Measurements from ENCODE around the gene YPEL1.
A peak's percentile ranks its signal among the peaks of the same experiment; 100 is the strongest.

The YPEL1 gene

DNA sequence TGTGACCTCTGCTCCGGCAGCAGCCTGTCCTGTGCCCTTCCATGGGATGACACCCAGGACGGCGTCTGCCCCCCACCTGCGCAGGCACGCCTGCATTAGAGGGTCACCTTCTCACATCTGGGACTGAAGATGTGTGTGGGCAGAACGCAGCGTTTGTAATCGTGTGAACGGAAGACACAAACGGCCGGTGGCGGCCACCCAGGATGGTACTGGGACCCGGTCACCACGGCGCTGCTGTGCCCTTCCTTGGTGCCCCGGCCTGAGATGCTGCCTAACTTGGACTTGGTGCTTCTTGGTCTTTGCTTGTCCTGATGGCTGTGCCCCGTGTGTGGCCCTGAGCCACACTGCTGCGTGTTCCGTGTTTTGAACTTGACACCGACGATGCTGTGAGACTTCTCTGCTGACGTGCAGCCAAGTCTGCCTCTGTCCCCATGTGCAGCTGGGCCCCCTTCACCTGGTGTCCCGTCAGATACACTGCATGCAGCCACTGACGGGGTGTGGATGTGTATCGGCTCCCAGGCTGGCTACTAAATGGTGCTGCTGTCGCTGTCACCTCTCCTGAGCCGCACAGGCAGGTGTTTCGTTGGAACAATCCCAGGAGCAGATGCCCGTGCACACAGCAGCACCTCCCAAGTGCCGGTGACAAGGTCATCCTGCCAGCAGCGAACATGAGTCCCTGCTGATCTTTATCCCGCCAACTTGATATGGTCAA is 21.4 kb downstream of the YPEL1 start:
- Histone ChIP-seq H3K4me1 (ENCODE audit: control extremely low read depth in 1 of 4, control insufficient read depth in 4 of 4, insufficient read depth in 4 of 4, low read length in 3 of 4) (peaks cover 0 to 4% (median 1%) of the 10 kb centered on the region in 4 experiments), H3K4me3 (ENCODE audit: control insufficient read depth in 1 of 7, extremely low read depth in 1 of 7, insufficient read depth in 4 of 7, low read depth in 2 of 7, low read length in 6 of 7) (no peak overlapping the region), H3K36me3 (ENCODE audit: control insufficient read depth in 4 of 4, insufficient read depth in 4 of 4, low read length in 3 of 4) (peaks cover 0 to 13% (median 3%) of the 10 kb centered on the region in 4 experiments), H3K9me3 (ENCODE audit: control extremely low read depth in 1 of 5, control insufficient read depth in 4 of 5, insufficient read depth in 2 of 5, low read depth in 1 of 5, low read length in 4 of 5) (no peaks in the 10 kb centered on the region), H3K27me3 (replicated peaks in 2 of 5; ENCODE audit: control insufficient read depth in 4 of 5, insufficient read depth in 5 of 5, low read length in 4 of 5) (no peaks in the 10 kb centered on the region), H3K27ac (ENCODE audit: insufficient read depth in 1 of 2, low read depth in 1 of 2, low read length in 2 of 2, poor library complexity in 1 of 2, severe bottlenecking in 2 of 2) (no peak overlapping the region)
- ChIA-PET POLR2A (interaction anchor here (0.5 kb wide), 1 partner anchor 178 kb away, joined by 5 read pairs; no protein-coding TSS in a partner anchor), CTCF (interaction anchor here (1.3 kb wide), 1 partner anchor 224 kb away, joined by 3 read pairs; no protein-coding TSS in a partner anchor)
- DNase-seq = no peak
- 98% methylated on average over 31 of the region's 32 CpGs for WGBS (ENCODE audit: insufficient coverage)

DNA sequence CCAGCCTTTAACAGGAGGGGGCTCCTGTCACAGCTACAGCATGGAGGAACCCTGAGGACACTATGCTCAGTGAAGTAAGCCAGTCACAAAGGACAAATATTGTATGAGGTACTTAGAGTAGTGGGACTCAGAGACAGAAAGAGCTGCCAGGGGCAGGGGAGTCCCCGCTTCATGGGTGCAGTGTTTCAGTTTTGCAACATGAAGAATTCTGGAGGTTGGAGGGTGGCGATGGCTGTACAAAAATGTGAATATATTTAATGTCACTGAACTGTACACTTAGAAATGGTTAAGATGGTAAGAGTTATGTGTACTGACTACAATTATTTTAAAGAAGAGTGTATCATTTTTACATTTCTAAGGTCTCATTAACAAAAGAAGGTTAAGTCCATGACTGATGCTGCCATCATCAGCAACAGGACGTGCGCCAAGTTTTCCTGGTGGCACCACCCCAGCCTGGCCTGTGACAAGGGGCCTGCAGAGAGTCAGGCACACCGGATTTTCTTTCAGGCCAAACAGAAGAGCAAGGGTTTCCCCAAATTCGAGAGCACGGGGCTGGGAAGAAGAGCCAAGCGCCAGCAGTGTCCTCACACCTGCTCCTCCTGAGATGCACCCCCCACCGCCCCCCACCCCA is 22.1 kb downstream of the YPEL1 start:
- no peak overlapping the region for H3K4me3 ChIP-seq (ENCODE audit: control insufficient read depth in 1 of 7, extremely low read depth in 1 of 7, insufficient read depth in 4 of 7, low read depth in 2 of 7, low read length in 6 of 7)

DNA sequence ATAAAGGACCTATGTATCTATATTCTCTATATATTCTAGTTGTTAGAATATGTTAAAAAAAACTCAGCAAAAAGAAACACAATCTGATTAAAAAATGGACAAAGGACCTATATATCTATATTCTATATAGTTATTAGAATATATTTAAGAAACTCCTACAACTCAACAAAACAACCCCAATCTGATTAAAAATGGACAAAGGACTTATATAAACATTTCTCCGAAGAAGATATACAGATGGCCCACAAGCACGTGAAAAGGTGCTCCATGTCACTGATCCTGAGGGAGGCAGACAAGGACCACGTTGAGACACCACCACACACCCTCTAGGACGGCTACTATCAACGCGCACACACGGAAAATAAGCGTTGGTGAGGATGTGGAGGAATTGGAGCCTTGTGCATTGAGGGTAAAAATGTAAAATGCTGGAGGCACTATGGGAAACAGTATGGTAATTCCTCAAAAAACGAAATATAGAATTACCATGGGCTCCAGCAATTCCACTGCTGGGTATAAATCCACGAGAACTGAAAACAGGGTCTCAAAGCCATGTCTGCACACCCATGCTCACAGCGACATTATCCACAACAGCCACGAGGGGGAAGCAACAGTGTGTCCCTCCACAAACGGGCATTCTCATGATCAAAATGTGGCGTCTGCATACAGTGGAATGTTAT is 22.7 kb downstream of the YPEL1 start:
- Histone ChIP-seq H3K4me1 (ENCODE audit: control extremely low read depth in 1 of 4, control insufficient read depth in 4 of 4, insufficient read depth in 4 of 4, low read length in 3 of 4) (peaks cover 0 to 4% (median 1%) of the 10 kb centered on the region in 4 experiments), H3K4me3 (ENCODE audit: control insufficient read depth in 1 of 7, extremely low read depth in 1 of 7, insufficient read depth in 4 of 7, low read depth in 2 of 7, low read length in 6 of 7) (peak overlapping the region in 1 of 7 experiments; percentile 31), H3K9me3 (ENCODE audit: control extremely low read depth in 1 of 5, control insufficient read depth in 4 of 5, insufficient read depth in 2 of 5, low read depth in 1 of 5, low read length in 4 of 5) (no peaks in the 10 kb centered on the region), H3K36me3 (ENCODE audit: control insufficient read depth in 4 of 4, insufficient read depth in 4 of 4, low read length in 3 of 4) (peaks cover 0 to 18% (median 5%) of the 10 kb centered on the region in 4 experiments), H3K27ac (ENCODE audit: insufficient read depth in 1 of 2, low read depth in 1 of 2, low read length in 2 of 2, poor library complexity in 1 of 2, severe bottlenecking in 2 of 2) (no peak overlapping the region), H3K27me3 (replicated peaks in 2 of 5; ENCODE audit: control insufficient read depth in 4 of 5, insufficient read depth in 5 of 5, low read length in 4 of 5) (no peaks in the 10 kb centered on the region)
- WGBS (ENCODE audit: insufficient coverage) = 51% methylated on average over 12 of the region's 14 CpGs
- CTCF ChIA-PET = no interaction called here
- POLR2A ChIA-PET = no interaction called here
- peak; percentile 74 to 81 (median 77) for DNase-seq

More for the DNA sequence above, 22.1 kb downstream of the YPEL1 start:
- DNase-seq = no peak
- CTCF ChIA-PET = no interaction called here
- Histone ChIP-seq H3K36me3 (ENCODE audit: control insufficient read depth in 4 of 4, insufficient read depth in 4 of 4, low read length in 3 of 4) (peaks cover 0 to 18% (median 5%) of the 10 kb centered on the region in 4 experiments), H3K27ac (ENCODE audit: insufficient read depth in 1 of 2, low read depth in 1 of 2, low read length in 2 of 2, poor library complexity in 1 of 2, severe bottlenecking in 2 of 2) (no peak overlapping the region), H3K27me3 (replicated peaks in 2 of 5; ENCODE audit: control insufficient read depth in 4 of 5, insufficient read depth in 5 of 5, low read length in 4 of 5) (no peaks in the 10 kb centered on the region), H3K4me1 (ENCODE audit: control extremely low read depth in 1 of 4, control insufficient read depth in 4 of 4, insufficient read depth in 4 of 4, low read length in 3 of 4) (peaks cover 0 to 4% (median 1%) of the 10 kb centered on the region in 4 experiments), H3K9me3 (ENCODE audit: control extremely low read depth in 1 of 5, control insufficient read depth in 4 of 5, insufficient read depth in 2 of 5, low read depth in 1 of 5, low read length in 4 of 5) (no peaks in the 10 kb centered on the region)
- POLR2A ChIA-PET = no interaction called here
- WGBS (ENCODE audit: insufficient coverage) = 93% methylated on average over 7 of the region's 9 CpGs

DNA sequence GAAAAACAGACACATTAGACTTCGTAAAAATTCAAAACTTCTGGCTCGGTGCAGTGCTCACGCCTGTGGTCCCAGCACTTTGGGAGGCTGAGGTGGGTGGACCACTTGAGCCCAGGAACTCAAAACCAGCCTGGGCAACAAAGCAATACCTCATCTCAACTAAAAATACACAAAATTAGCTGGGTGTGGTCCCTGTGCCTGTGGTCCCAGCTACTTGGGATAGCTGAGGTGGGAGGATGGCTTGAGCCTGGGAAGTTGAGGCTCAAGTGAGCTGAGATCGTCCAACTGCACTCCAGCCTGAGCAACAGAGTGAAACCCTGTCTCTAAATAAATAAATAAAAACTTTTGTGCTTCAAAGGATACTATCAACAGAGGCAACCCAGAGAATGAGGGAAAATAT is 23.7 kb downstream of the YPEL1 start:
- Histone ChIP-seq H3K4me3 (ENCODE audit: control insufficient read depth in 1 of 7, extremely low read depth in 1 of 7, insufficient read depth in 4 of 7, low read depth in 2 of 7, low read length in 6 of 7) (no peak overlapping the region), H3K4me1 (ENCODE audit: control extremely low read depth in 1 of 4, control insufficient read depth in 4 of 4, insufficient read depth in 4 of 4, low read length in 3 of 4) (peaks cover 0 to 4% (median 1%) of the 10 kb centered on the region in 4 experiments), H3K27ac (ENCODE audit: insufficient read depth in 1 of 2, low read depth in 1 of 2, low read length in 2 of 2, poor library complexity in 1 of 2, severe bottlenecking in 2 of 2) (no peak overlapping the region), H3K27me3 (replicated peaks in 2 of 5; ENCODE audit: control insufficient read depth in 4 of 5, insufficient read depth in 5 of 5, low read length in 4 of 5) (no peaks in the 10 kb centered on the region), H3K9me3 (ENCODE audit: control extremely low read depth in 1 of 5, control insufficient read depth in 4 of 5, insufficient read depth in 2 of 5, low read depth in 1 of 5, low read length in 4 of 5) (no peaks in the 10 kb centered on the region), H3K36me3 (ENCODE audit: control insufficient read depth in 4 of 4, insufficient read depth in 4 of 4, low read length in 3 of 4) (peaks cover 0 to 21% (median 5%) of the 10 kb centered on the region in 4 experiments)
- ChIA-PET CTCF (interaction anchor here (0.9 to 1.0 kb wide), 2 partner anchors 223 to 239 kb away, joined by 3 read pairs; no protein-coding TSS in a partner anchor), POLR2A (no interaction called here)
- WGBS (ENCODE audit: insufficient coverage) = 100% methylated on average over 3 of the region's 4 CpGs
- DNase-seq = no peak

DNA sequence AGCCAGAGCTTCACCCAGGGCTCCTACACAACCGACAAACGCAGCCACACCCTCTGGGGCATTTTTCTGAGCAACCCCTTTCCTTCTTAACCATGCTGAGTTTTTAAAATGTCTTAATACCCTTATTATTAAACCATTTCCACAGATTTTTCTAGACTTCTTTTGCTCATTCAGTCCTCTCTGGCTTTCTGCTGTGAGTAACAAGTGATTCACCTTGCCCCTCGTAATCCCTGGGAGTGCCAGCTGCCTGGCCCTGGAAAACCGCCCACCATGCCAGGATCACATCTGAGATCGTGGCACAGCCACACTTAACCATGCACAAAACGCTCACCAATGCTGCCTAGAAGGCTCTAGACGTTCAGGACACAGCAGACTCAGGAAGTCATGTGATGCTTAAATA is 25.4 kb downstream of the YPEL1 start:
- H3K9me3 ChIP-seq (ENCODE audit: control extremely low read depth in 1 of 5, control insufficient read depth in 4 of 5, insufficient read depth in 2 of 5, low read depth in 1 of 5, low read length in 4 of 5) = no peaks in the 10 kb centered on the region
- H3K36me3 ChIP-seq (ENCODE audit: control insufficient read depth in 4 of 4, insufficient read depth in 4 of 4, low read length in 3 of 4) = peaks cover 0 to 21% (median 6%) of the 10 kb centered on the region in 4 experiments
- ChIA-PET POLR2A (no interaction called here), CTCF (interaction anchor here (1.0 kb wide), 1 partner anchor 12 kb away, joined by 4 read pairs; no protein-coding TSS in a partner anchor)
- no peak overlapping the region for H3K27ac ChIP-seq (ENCODE audit: insufficient read depth in 1 of 2, low read depth in 1 of 2, low read length in 2 of 2, poor library complexity in 1 of 2, severe bottlenecking in 2 of 2)
- peaks cover 0 to 4% (median 1%) of the 10 kb centered on the region in 4 experiments for H3K4me1 ChIP-seq (ENCODE audit: control extremely low read depth in 1 of 4, control insufficient read depth in 4 of 4, insufficient read depth in 4 of 4, low read length in 3 of 4)
- no peaks in the 10 kb centered on the region for H3K27me3 ChIP-seq (replicated peaks in 2 of 5; ENCODE audit: control insufficient read depth in 4 of 5, insufficient read depth in 5 of 5, low read length in 4 of 5)
- 87% methylated on average over 7 of the region's 7 CpGs for WGBS (ENCODE audit: insufficient coverage)
- no peak overlapping the region for H3K4me3 ChIP-seq (ENCODE audit: control insufficient read depth in 1 of 7, extremely low read depth in 1 of 7, insufficient read depth in 4 of 7, low read depth in 2 of 7, low read length in 6 of 7)
- no peak for DNase-seq

DNA sequence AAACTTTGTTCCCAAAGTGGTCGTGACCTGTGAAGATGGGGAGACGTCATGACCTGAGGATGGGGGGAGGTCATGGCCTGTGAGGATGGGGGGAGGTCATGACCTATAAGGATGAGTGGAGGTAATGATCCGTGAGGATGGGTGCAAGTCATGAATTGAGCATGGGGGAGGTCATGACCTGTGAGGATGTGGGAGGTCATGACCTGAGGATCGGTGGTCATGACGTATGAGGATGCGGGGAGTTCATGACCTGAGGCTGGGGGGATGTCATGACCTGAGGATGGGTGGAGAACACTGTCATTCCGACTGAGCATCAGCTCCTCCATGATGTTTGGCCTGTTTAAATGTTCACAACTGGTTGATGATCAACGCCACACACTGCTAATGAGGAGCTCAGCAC is 25.9 kb downstream of the YPEL1 start:
- Histone ChIP-seq H3K4me1 (ENCODE audit: control extremely low read depth in 1 of 4, control insufficient read depth in 4 of 4, insufficient read depth in 4 of 4, low read length in 3 of 4) (peaks cover 0 to 4% (median 1%) of the 10 kb centered on the region in 4 experiments), H3K36me3 (ENCODE audit: control insufficient read depth in 4 of 4, insufficient read depth in 4 of 4, low read length in 3 of 4) (peaks cover 0 to 21% (median 7%) of the 10 kb centered on the region in 4 experiments), H3K27ac (ENCODE audit: insufficient read depth in 1 of 2, low read depth in 1 of 2, low read length in 2 of 2, poor library complexity in 1 of 2, severe bottlenecking in 2 of 2) (no peak overlapping the region), H3K9me3 (ENCODE audit: control extremely low read depth in 1 of 5, control insufficient read depth in 4 of 5, insufficient read depth in 2 of 5, low read depth in 1 of 5, low read length in 4 of 5) (no peaks in the 10 kb centered on the region), H3K4me3 (ENCODE audit: control insufficient read depth in 1 of 7, extremely low read depth in 1 of 7, insufficient read depth in 4 of 7, low read depth in 2 of 7, low read length in 6 of 7) (no peak overlapping the region), H3K27me3 (replicated peaks in 2 of 5; ENCODE audit: control insufficient read depth in 4 of 5, insufficient read depth in 5 of 5, low read length in 4 of 5) (no peaks in the 10 kb centered on the region)
- POLR2A ChIA-PET = no interaction called here
- WGBS (ENCODE audit: insufficient coverage) = 98% methylated on average over 8 of the region's 8 CpGs
- CTCF ChIA-PET = no interaction called here
- DNase-seq = no peak

Measured in common myeloid progenitor, CD34-positive (primary cell).